Ishikawa (cell line): ENCODE data around the gene MIGA2.

Experiments used
- CEBPB ChIP-seq: IDR thresholded peaks from 2 replicates; pipeline ENCODE4 v1.6.1; 2012
- CREB1 ChIP-seq: IDR thresholded peaks from 2 replicates; pipeline ENCODE4 v1.6.1; 2012; ENCODE audit warnings: low read depth
- EGR1 ChIP-seq: IDR thresholded peaks from 2 replicates; pipeline ENCODE4 v1.6.1; 2012
- EP300 ChIP-seq: IDR thresholded peaks from 2 replicates; pipeline ENCODE4 v1.6.1; 2012; ENCODE audit warnings: borderline replicate concordance
- FOXM1 ChIP-seq: IDR thresholded peaks from 2 replicates; pipeline ENCODE4 v1.6.1; 2012; ENCODE audit warnings: low read depth, borderline replicate concordance
- MAX ChIP-seq: IDR thresholded peaks from 2 replicates; pipeline ENCODE4 v1.6.1; 2012
- NFIC ChIP-seq: IDR thresholded peaks from 2 replicates; pipeline ENCODE4 v1.6.1; 2012
- RAD21 ChIP-seq: IDR thresholded peaks from 2 replicates; pipeline ENCODE4 v1.6.1; 2012; ENCODE audit warnings: low read depth
- TAF1 ChIP-seq: IDR thresholded peaks from 2 replicates; pipeline ENCODE4 v1.6.1; 2012; ENCODE audit warnings: low read depth, mild to moderate bottlenecking
- TCF12 ChIP-seq: IDR thresholded peaks from 2 replicates; pipeline ENCODE4 v1.6.1; 2012; ENCODE audit warnings: low read depth
- TEAD4 ChIP-seq: IDR thresholded peaks from 2 replicates; pipeline ENCODE4 v1.6.1; 2012
- USF1 ChIP-seq: IDR thresholded peaks from 2 replicates; pipeline ENCODE4 v1.6.1; 2012
- YY1 ChIP-seq: IDR thresholded peaks from 2 replicates; pipeline ENCODE4 v1.6.1; 2012; ENCODE audit warnings: low read depth
- ZBTB7A ChIP-seq: IDR thresholded peaks from 2 replicates; pipeline ENCODE4 v1.6.1; 2012; ENCODE audit warnings: low read depth
- TF ChIP-seq, protein P1 (sequence below): IDR thresholded peaks from 2 replicates; pipeline ENCODE4 v1.6.1; 2012; ENCODE audit warnings: low read depth, mild to moderate bottlenecking

MIGA2 gene

DNA sequence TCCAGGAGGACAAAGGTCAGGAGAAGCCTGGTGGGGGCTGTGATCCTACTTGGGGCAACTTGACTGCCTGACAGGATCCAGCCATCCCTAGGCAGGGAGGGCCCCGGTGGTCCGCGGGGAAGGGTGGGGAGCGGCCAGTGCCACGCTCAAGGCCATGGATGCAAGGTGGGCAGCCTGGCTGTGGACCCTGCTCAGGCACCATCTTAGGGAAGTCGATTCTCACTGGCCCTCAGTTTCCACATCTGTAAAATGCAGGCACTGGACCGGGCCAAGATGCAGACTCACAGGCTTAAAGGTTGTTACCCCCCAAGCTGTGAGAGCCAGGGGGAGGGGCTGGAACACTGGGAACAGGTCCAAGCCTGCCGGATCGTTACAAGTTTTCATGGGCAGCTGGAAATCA lies 35.7 kb downstream of the MIGA2 start:
- no peak for TF ChIP-seq YY1
- no peak for TF ChIP-seq NFIC
- no peak for TF ChIP-seq TAF1
- no peak for TF ChIP-seq EP300
- TF ChIP-seq TEAD4: no peak
- no peak for TF ChIP-seq FOXM1
- no peak for TF ChIP-seq RAD21
- TF ChIP-seq USF1: no peak
- no peak for TF ChIP-seq MAX
- TF ChIP-seq, protein P1, sequence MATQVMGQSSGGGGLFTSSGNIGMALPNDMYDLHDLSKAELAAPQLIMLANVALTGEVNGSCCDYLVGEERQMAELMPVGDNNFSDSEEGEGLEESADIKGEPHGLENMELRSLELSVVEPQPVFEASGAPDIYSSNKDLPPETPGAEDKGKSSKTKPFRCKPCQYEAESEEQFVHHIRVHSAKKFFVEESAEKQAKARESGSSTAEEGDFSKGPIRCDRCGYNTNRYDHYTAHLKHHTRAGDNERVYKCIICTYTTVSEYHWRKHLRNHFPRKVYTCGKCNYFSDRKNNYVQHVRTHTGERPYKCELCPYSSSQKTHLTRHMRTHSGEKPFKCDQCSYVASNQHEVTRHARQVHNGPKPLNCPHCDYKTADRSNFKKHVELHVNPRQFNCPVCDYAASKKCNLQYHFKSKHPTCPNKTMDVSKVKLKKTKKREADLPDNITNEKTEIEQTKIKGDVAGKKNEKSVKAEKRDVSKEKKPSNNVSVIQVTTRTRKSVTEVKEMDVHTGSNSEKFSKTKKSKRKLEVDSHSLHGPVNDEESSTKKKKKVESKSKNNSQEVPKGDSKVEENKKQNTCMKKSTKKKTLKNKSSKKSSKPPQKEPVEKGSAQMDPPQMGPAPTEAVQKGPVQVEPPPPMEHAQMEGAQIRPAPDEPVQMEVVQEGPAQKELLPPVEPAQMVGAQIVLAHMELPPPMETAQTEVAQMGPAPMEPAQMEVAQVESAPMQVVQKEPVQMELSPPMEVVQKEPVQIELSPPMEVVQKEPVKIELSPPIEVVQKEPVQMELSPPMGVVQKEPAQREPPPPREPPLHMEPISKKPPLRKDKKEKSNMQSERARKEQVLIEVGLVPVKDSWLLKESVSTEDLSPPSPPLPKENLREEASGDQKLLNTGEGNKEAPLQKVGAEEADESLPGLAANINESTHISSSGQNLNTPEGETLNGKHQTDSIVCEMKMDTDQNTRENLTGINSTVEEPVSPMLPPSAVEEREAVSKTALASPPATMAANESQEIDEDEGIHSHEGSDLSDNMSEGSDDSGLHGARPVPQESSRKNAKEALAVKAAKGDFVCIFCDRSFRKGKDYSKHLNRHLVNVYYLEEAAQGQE: no peak
- no peak for TF ChIP-seq CEBPB
- no peak for TF ChIP-seq EGR1
- no peak for TF ChIP-seq ZBTB7A
- TF ChIP-seq CREB1: no peak
- TF ChIP-seq TCF12: no peak

DNA sequence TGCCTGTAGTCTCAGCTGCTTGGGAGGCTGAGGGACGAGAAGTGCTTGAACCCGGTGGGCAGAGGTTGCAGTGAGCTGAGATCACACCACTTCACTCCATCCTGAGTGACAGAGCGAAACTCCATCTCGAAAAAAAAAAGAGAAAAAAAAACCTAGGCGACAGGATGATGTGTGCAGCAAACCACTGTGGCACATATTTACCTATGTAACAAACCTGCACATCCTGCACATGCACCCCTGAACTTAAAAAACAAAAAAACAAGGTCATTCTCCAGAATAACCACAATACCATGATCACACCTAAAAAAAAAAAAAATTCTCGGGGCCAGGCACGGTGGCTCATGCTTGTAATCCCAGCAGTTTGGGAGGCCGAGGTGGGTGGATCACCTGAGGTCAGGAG lies 37.0 kb downstream of the MIGA2 start:
- TF ChIP-seq EGR1 (no peak), TCF12 (no peak), YY1 (no peak), USF1 (no peak), FOXM1 (no peak), TEAD4 (no peak), CEBPB (no peak), ZBTB7A (no peak), MAX (no peak), RAD21 (no peak)
- TF ChIP-seq, protein P1: no peak

DNA sequence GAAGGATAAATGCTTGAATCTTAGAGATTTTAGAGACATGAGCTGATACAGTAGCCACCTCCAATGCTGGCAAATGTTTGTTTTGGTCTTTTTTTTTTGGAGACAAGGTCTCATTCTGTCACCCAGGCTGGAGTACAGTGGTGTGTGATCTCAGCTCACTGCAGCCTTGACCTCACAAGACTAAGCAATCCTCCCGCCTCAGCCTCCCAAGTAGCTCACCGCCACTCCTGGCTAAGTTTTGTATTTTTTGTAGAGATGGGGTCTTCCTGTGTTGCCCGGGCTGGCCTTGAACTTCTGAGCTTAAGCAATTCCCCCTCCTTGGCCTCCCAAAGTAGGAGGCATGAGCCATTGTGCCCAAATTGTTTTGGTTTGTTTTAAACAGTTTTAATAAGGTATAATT lies 37.7 kb downstream of the MIGA2 start:
- no peak for TF ChIP-seq RAD21
- no peak for TF ChIP-seq MAX
- no peak for TF ChIP-seq EP300
- no peak for TF ChIP-seq YY1
- no peak for TF ChIP-seq TEAD4
- no peak for TF ChIP-seq TCF12
- TF ChIP-seq CREB1: no peak
- no peak for TF ChIP-seq EGR1
- no peak for TF ChIP-seq CEBPB
- TF ChIP-seq USF1: no peak
- TF ChIP-seq TAF1: no peak
- TF ChIP-seq ZBTB7A: no peak
- no peak for TF ChIP-seq FOXM1
- no peak for TF ChIP-seq NFIC
- TF ChIP-seq, protein P1: no peak

GRCh38 chr9:129075996-129076639 lies 39.7 kb downstream of the MIGA2 start:
- TF ChIP-seq MAX: no peak
- no peak for TF ChIP-seq TEAD4
- no peak for TF ChIP-seq ZBTB7A
- TF ChIP-seq, protein P1: no peak
- TF ChIP-seq TAF1: no peak
- TF ChIP-seq NFIC: no peak
- no peak for TF ChIP-seq RAD21
- no peak for TF ChIP-seq USF1
- no peak for TF ChIP-seq EP300
- no peak for TF ChIP-seq CEBPB
- no peak for TF ChIP-seq TCF12
- no peak for TF ChIP-seq EGR1
